NCI-H146 treated with DMSO at 0.1 percent for 48 hours (cell line): ENCODE measurements around the gene COX6A2.

Experiments
- DNase-seq: peaks from one replicate; lab custom pipeline; 2025; ENCODE audit not compliant: unreplicated experiment; lab: John Stamatoyannopoulos, UW

COX6A2 gene

GRCh38 chr16:31428279-31428597 lies at the start of gene COX6A2:
Gene COX6A2, minus strand, starts transcription at chr16:31428360. Its CDS starts 35 bp downstream, at chr16:31428325.
- no peak for DNase-seq

- DNase-seq, result no peak
Measured at GRCh38 chr16:31477220-31478216, 49.4 kb upstream of the COX6A2 start.

DNA sequence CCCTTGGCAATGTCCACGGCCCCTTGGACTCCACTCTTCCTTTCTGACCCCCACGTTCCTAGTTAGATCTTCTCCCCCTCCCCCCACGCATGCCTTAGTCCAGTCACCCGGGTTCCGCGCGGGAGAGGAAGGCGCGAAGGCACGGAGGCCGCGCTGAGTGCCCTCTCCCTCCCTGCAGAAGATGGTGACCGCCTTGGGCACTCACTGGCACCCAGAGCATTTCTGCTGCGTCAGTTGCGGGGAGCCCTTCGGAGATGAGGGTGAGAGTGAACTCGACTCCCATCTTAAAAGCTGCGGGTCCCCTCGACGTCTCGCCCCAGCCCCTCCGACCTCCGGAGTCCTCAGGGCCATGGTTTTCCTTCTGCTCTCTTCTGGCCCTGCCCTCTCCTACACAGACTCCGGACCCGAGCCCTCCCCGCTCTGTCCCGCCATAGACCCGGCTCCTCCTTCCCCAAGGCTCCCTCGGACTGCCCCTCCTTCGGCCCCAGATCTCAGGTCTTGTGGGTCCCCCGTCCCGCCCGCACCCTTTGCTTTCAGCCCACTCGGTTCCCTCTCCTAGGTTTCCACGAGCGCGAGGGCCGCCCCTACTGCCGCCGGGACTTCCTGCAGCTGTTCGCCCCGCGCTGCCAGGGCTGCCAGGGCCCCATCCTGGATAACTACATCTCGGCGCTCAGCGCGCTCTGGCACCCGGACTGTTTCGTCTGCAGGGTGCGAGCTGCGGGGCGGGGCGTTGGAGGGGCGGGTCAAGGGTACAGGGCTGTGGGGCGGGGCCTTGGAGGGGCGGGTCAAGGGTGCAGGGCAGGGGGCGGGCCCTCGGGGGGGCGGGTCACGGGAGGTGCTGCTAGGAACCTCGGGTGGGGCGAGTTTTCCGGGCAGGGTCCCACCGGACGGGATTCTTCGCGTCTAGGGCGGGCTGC lies 48.4 kb upstream of the COX6A2 start:
- no peak for DNase-seq

- no peak for DNase-seq
Measured at GRCh38 chr16:31475946-31476302, 47.8 kb upstream of the COX6A2 start.

GRCh38 chr16:31474773-31475738 lies 46.9 kb upstream of the COX6A2 start:
- no peak for DNase-seq

DNA sequence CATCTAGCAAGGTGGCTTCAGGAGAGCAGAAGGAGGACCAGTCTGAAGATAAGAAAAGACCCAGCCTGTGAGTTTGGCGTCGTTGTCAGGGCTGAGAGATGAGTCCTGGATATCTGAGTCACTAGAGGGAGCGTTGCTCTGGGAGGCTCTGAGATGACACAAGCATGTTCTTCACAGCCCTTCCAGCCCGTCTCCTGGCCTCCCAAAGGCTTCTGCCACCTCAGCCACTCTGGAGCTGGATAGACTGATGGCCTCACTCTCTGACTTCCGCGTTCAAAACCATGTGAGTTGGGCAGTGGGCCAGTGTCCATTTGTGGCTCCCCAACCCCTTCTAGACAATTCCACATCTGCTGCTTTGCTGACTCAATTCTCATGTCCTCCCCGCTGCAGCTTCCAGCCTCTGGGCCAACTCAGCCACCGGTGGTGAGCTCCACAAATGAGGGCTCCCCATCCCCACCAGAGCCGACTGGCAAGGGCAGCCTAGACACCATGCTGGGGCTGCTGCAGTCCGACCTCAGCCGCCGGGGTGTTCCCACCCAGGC lies 46.1 kb upstream of the COX6A2 start:
- no peak for DNase-seq

- no peak for DNase-seq
Measured at GRCh38 chr16:31473264-31473984, 45.3 kb upstream of the COX6A2 start.

- peak; percentile 64 for DNase-seq
Measured at GRCh38 chr16:31472709-31473203, 44.6 kb upstream of the COX6A2 start.

- DNase-seq, result peak; percentile 15
Measured at GRCh38 chr16:31471875-31472708, 43.9 kb upstream of the COX6A2 start, which contains the start of gene TGFB1I1. Gene TGFB1I1, plus strand, starts transcription at chr16:31472152. Its CDS starts 37 bp downstream, at chr16:31472189.

DNA sequence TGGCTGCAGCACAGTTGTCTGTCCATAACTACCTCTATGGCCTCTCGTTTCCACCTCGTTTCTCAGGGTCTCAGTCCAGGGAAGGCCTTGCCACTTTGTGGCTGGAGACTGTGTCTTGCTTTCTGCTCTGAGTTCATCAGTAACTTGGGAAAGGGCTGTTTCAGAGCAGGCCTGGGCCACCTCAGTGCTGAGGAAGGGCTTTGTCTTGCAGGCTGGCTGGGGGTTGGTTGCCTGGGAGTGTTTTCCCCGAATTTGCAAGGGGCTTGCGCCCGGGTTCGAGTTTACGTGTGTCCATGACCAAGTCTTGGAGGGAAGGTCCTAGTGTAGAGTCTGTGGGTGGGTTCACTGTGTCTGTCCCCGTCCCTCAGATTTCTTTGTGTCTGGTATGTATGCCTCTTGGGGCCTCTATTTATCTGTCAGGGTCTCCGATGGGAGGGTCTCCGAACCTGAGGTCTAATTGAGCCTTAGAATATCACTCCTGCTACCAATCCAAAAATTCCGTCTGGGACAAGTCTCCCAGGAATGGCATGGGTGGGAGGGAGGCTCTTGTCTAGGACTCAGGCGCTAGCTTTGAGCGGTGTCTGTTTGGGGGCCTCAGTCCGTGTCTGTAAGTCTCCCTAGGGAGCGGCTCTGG lies 43.2 kb upstream of the COX6A2 start:
- no peak for DNase-seq

GRCh38 chr16:31470615-31471014 lies 42.5 kb upstream of the COX6A2 start:
- DNase-seq, result no peak

- no peak for DNase-seq
Measured at GRCh38 chr16:31467858-31468257, 39.7 kb upstream of the COX6A2 start.

GRCh38 chr16:31467151-31467773 lies 39.1 kb upstream of the COX6A2 start:
- no peak for DNase-seq

GRCh38 chr16:31466381-31466841 lies 38.3 kb upstream of the COX6A2 start:
- DNase-seq, result no peak

DNA sequence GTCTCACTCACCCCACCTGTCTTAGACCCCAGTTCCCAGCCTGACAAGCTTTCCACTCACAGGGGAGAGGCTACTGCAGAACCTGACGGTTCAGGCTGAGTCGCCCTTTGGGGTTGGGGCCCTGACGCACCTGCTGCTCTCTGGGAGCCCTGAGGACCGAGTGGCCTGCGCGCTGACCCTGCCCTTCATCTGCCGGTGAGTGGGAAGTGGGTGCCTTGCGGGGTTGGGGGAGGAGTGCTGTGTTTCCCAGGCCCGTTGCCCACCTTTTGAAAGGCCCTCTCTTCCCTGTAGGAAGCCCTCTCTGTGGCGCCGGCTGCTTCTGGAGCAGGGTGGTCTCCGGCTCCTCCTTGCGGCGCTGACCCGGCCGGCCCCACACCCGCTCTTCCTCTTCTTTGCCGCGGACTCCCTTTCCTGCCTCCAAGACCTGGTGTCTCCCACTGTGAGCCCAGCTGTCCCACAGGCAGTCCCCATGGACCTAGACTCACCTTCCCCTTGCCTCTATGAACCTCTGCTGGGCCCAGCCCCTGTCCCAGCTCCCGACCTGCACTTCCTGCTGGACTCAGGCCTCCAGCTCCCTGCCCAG lies 37.7 kb upstream of the COX6A2 start:
- DNase-seq, result no peak

DNA sequence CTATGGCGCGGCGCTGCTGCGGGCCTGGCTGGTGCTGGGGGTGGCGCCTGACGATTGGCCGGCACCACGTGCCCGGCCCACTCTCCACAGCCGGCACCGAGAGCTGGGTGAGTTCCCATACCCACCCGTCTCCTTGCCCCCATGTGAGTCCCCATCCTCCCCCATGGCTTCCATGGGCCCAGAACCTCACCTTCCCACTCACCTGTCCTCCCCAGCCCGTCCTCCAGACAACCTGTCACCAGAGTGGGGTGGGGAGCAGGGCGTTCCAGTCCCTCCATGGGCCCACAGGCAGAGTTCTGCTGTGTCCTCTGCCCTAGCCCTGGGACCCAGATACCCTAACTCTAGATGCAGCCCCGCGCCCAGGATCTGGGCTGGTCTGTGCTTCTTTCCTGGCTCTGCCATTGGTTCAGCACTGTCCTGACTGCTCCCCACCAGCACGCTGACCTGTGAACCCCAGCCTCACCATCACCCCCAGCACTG lies 36.7 kb upstream of the COX6A2 start:
- no peak for DNase-seq

DNA sequence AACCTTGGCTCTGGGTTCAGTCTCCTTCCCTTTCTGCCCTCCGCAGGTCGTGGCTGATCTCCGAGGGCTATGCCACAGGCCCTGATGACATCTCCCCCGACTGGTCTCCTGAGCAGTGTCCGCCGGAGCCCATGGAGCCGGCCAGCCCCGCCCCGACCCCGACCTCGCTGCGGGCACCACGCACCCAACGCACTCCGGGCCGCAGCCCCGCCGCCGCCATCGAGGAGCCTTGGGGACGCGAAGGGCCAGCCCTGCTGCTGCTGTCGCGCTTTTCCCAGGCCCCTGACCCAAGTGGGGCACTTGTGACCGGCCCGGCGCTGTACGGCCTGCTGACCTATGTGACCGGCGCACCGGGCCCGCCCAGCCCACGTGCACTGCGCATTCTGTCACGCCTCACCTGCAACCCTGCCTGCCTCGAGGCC lies 36.2 kb upstream of the COX6A2 start:
- no peak for DNase-seq
